SHP77 treated with DMSO at 0.1 percent for 48 hours (cell line): ENCODE measurements around the gene RBM41.

ENCODE experiments used
- DNase-seq: peaks from one replicate; lab custom pipeline; 2025; lab: John Stamatoyannopoulos, UW

The RBM41 gene

DNA sequence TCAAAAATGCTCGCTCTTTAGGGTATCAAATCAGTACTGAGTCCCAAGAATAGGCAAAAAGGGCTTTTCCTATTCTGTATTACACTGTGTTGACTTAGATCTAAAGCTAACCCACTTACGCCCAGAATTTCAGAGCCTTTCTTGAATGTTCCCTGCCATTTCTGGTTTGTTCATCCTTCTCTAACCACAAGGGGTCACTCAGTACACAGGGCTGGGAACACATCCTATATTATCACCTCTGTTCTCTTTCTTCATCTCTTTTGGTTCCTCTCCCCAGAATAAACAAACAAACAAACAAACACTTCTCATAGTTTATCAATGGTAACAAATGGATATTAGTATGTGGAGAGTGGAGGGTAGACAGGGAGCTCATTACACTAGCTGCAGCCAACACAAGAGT is 93.1 kb downstream of the RBM41 start:
- no peak for DNase-seq

DNA sequence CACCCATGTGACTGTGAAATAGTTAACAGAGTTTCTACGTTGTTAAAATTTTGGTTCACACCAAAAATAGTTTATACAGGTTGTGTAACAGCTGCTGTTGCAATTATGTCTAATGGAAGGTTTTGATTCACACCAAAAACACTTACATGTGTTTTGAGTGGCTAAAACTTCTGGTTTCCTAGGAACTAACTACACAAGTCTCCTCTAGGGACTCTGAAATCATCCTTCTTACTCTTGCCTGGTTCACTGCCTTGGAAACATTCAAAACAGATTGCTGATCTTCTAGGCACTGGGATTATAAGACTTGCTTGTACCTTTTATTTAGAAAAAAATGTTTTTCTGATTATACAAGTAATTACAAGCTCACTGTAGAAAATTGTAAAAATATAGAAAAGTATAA is 103.7 kb downstream of the RBM41 start:
- no peak for DNase-seq
